AG20443 (cell line): Measurements from ENCODE around the gene SST.

Experiments
- DNase-seq: peaks from one replicate; pipeline ENCODE4 v3.0.0; 2012; ENCODE audit warnings: low spot score, mixed read lengths

The SST gene

GRCh38 chr3:187669675-187670504, at the start of gene SST:
TSS of gene SST (minus strand) at chr3:187670394. CDS start at chr3:187670291, 103 bp downstream.
- DNase-seq = peak; percentile 74

GRCh38 chr3:187719628-187720336, 49.6 kb upstream of the SST start:
- DNase-seq = no peak

- no peak for DNase-seq
Measured at GRCh38 chr3:187718802-187719201, 48.6 kb upstream of the SST start.

GRCh38 chr3:187717572-187717971, 47.4 kb upstream of the SST start:
- peak; percentile 49 for DNase-seq

- peak; percentile 86 for DNase-seq
Measured at GRCh38 chr3:187714404-187714979, 44.3 kb upstream of the SST start.

- no peak for DNase-seq
Measured at GRCh38 chr3:187713504-187713903, 43.3 kb upstream of the SST start.

GRCh38 chr3:187709155-187709554, 39.0 kb upstream of the SST start:
- no peak for DNase-seq

- DNase-seq = no peak
Measured at GRCh38 chr3:187708696-187709095, 38.5 kb upstream of the SST start.

- DNase-seq = no peak
Measured at GRCh38 chr3:187706971-187707370, 36.8 kb upstream of the SST start.

- DNase-seq = peak; percentile 37
Measured at GRCh38 chr3:187705164-187705563, 35.0 kb upstream of the SST start.

GRCh38 chr3:187702507-187703033, 32.4 kb upstream of the SST start, which contains the start of gene RTP2:
TSS of gene RTP2 (minus strand) at chr3:187702557. CDS start at chr3:187702128, 429 bp downstream.
- DNase-seq = no peak

- no peak for DNase-seq
Measured at GRCh38 chr3:187700249-187700648, 30.1 kb upstream of the SST start.

- DNase-seq = no peak
Measured at GRCh38 chr3:187698499-187699399, 28.6 kb upstream of the SST start.

- no peak for DNase-seq
Measured at GRCh38 chr3:187696021-187696420, 25.8 kb upstream of the SST start.

GRCh38 chr3:187695449-187695848, 25.3 kb upstream of the SST start:
- no peak for DNase-seq

- DNase-seq = no peak
Measured at GRCh38 chr3:187694801-187695200, 24.6 kb upstream of the SST start.

GRCh38 chr3:187693431-187693830, 23.2 kb upstream of the SST start:
- no peak for DNase-seq

- DNase-seq = peak; percentile 40
Measured at GRCh38 chr3:187689984-187690383, 19.8 kb upstream of the SST start.

- no peak for DNase-seq
Measured at GRCh38 chr3:187686621-187687273, 16.6 kb upstream of the SST start.

GRCh38 chr3:187685948-187686347, 15.8 kb upstream of the SST start:
- no peak for DNase-seq

- DNase-seq = no peak
Measured at GRCh38 chr3:187684880-187685279, 14.7 kb upstream of the SST start.
